ENCODE data around the gene OTOG. TPM values are rescaled to one million over a fixed set of nuclear protein-coding genes. Genes with fewer than 3 reads are reported as not detected.

The OTOG gene, protein sequence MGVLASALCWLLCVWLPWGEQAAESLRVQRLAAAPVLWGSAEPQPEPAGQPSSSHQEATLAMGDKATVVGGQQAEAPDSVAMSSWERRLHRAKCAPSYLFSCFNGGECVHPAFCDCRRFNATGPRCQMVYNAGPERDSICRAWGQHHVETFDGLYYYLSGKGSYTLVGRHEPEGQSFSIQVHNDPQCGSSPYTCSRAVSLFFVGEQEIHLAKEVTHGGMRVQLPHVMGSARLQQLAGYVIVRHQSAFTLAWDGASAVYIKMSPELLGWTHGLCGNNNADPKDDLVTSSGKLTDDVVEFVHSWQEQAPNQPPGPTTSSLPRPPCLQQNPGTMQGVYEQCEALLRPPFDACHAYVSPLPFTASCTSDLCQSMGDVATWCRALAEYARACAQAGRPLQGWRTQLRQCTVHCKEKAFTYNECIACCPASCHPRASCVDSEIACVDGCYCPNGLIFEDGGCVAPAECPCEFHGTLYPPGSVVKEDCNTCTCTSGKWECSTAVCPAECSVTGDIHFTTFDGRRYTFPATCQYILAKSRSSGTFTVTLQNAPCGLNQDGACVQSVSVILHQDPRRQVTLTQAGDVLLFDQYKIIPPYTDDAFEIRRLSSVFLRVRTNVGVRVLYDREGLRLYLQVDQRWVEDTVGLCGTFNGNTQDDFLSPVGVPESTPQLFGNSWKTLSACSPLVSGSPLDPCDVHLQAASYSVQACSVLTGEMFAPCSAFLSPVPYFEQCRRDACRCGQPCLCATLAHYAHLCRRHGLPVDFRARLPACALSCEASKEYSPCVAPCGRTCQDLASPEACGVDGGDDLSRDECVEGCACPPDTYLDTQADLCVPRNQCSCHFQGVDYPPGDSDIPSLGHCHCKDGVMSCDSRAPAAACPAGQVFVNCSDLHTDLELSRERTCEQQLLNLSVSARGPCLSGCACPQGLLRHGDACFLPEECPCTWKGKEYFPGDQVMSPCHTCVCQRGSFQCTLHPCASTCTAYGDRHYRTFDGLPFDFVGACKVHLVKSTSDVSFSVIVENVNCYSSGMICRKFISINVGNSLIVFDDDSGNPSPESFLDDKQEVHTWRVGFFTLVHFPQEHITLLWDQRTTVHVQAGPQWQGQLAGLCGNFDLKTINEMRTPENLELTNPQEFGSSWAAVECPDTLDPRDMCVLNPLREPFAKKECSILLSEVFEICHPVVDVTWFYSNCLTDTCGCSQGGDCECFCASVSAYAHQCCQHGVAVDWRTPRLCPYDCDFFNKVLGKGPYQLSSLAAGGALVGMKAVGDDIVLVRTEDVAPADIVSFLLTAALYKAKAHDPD (N-terminal part only)
- 3.3 and 5.9 TPM in 2 replicates for total RNA-seq (2014; rRNA removed; shearing (Covaris generic))

DNA sequence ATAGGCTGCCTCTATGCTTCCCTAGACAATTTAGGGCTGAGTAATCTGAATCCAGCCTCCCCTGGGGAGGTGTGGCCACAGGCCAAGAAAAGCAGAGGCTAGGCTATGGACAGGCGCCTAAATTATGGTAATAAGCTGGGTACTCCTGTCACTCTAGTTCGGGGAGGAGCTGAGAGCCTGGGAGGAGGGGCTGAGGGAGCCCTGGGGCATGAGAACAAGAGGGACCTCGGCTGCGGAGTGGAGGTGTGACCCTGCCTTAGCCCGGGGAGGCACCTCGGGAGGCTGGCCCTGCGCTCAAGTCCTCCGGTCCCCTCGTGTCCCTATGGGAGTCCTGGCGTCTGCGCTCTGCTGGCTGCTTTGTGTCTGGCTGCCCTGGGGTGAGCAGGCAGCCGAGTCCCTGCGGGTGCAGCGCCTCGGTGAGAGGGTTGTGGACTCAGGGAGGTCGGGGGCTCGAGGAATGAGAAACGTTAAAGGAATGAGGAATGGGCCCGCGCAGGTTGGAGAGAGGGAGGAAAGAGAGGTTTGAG is at the start of gene OTOG:
OTOG (plus strand) TSS at position 209 of the 527 bp plus-strand sequence; CDS start at position 323, 114 bp downstream.
- peak; percentile 93 to 96 for DNase-seq
- Histone ChIP-seq H3K4me3 (peak within 1 kb of the TSS; percentile 55), H3K4me1 (peaks cover 10% of the 10 kb centered on the region), H3K36me3 (no peaks in the 10 kb centered on the region), H3K9me3 (replicated peaks) (no peaks in the 10 kb centered on the region), H3K27me3 (no peaks in the 10 kb centered on the region), H3K27ac (no peak within 1 kb of the TSS; the same call in 1 of the 2 replicates)

DNA sequence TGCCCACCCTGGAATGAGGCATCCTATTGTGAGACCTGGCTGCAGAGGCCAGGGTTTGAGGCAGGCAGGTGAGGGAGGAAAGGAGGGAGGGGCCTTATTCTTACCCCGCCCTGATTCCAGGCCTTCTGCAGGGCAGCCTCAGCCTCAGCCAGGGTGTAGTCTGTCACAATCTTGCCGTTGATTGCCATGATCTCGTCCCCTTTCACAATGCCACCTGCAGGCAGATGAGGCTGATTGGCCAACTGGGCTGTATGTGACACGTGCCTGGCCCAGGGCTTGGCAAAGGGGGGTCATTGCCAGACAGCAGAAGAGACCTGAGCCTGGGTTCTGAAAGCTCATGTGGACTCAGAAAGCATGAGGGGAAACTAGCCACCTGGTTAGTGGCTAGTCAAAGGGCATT is 49.0 kb upstream of the OTOG start:
- no peak overlapping the region for H3K4me3 ChIP-seq
- H3K36me3 ChIP-seq: no peaks in the 10 kb centered on the region
- no peak for DNase-seq
- H3K27ac ChIP-seq: no peak overlapping the region
- H3K9me3 ChIP-seq (replicated peaks): no peaks in the 10 kb centered on the region
- H3K4me1 ChIP-seq: no peaks in the 10 kb centered on the region
- peaks cover 4% of the 10 kb centered on the region; the same call in 1 of the 2 replicates for H3K27me3 ChIP-seq

DNA sequence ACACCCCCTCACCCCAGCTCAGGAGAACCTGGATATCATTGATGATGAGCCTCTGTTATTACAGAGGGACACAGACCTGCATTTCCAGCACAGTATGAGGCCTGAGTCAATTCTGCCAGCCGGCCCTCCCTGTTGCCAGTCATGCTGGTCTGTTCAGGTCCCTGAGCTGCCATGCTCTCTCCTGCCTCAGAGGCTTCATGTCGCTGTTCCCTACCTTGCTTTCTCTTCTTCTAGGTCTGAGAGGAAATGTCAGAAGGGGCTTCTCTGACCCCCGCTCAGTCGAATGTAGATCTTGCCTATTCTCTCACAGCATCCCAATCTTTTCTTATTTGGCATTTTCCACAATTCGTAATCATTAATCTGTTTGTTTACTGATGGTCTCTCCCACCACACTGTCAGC is 48.6 kb upstream of the OTOG start:
- H3K27me3 ChIP-seq: peaks cover 4% of the 10 kb centered on the region; the same call in 1 of the 2 replicates
- H3K36me3 ChIP-seq: no peaks in the 10 kb centered on the region
- no peaks in the 10 kb centered on the region for H3K4me1 ChIP-seq
- no peaks in the 10 kb centered on the region for H3K9me3 ChIP-seq (replicated peaks)
- no peak overlapping the region for H3K27ac ChIP-seq
- no peak overlapping the region for H3K4me3 ChIP-seq
- DNase-seq: no peak

DNA sequence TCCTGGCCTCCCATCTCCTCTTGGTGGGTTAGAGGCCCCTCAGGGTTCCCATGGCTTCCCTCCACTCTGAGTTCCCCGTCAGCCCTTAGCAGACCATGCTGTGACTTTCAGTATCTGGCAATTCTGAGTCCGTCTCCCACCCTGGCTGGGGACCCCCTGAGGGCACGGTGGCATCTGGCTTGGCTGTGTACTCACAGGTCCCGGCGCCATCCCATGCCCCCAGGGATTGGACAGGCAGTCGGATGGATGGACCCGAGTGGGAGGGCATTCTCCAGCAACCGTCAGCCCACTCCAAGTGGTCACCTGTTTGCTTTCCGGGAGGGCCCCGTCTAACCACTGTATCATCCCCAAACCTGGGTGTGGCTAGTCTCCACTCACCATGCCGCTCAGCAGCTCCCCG is 46.4 kb upstream of the OTOG start:
- no peak for DNase-seq
- Histone ChIP-seq H3K27me3 (peaks cover 2% of the 10 kb centered on the region; the same call in 1 of the 2 replicates), H3K9me3 (replicated peaks) (no peaks in the 10 kb centered on the region), H3K36me3 (no peaks in the 10 kb centered on the region), H3K27ac (no peak overlapping the region), H3K4me3 (no peak overlapping the region), H3K4me1 (no peaks in the 10 kb centered on the region)

DNA sequence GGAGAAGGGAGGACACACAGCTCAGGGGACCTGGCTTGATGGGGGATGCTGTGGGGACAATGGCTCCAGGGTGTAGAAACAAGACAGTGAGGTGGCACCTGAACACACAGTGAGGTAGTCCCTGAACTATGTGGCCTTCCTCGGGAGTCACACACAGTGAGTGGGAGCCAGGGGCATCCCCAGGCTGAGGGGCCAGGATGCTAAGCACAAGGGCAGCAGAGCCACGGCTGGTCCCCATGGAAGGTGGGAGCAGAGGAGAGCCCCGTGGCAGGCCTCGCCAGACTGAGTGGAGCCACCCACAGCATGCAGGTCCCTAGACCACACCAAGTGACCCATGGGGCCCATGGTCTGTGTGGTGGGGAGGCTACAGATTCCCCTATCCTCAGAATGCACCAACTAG is 44.4 kb upstream of the OTOG start:
- DNase-seq: no peak
- Histone ChIP-seq H3K27me3 (no peaks in the 10 kb centered on the region), H3K27ac (no peak overlapping the region), H3K4me1 (no peaks in the 10 kb centered on the region), H3K36me3 (no peaks in the 10 kb centered on the region), H3K9me3 (replicated peaks) (no peaks in the 10 kb centered on the region), H3K4me3 (no peak overlapping the region)

DNA sequence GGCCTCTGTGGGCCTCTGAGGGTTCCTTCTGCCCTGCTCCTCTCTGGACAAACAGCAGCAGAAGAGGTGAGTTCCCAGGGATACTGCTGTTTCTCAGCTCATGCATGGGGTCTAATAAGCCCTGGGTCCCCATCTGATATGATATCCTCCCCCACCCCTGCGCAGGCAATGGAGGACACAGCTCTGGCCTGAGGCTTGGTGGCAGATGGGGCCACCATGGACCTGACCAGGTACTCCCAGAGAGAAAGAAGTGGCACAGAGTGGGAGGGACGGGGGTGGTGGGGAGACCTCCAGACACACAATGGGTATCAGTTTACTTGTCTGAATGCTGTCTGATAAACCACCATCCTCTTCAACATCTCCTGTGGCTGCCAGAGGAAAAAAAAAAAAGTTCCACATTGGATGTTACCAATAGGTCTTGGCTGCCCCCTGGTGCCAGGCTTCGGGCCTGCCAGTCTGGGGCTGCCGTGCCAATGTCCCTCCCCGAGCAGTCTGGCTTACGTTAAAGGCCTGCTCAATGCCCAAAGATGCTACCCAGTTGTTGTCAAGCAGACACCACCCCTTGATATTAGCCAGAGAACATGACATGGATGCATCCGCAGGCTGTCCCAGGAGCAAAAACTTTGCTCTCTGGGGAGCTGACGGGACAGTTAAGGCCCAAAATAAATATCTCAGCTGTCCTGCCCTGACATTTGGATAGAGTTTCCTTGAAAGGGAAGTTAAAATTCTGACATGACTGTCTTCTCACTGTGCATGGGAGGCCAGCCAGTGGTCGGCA is 42.5 kb upstream of the OTOG start:
- Histone ChIP-seq H3K36me3 (no peaks in the 10 kb centered on the region), H3K27ac (no peak overlapping the region), H3K4me1 (0 out of 2 replicates have a peak, but pooled peaks cover 3% of the 10 kb centered on the region), H3K9me3 (replicated peaks) (no peaks in the 10 kb centered on the region), H3K27me3 (no peaks in the 10 kb centered on the region), H3K4me3 (no peak overlapping the region)
- DNase-seq: peak; percentile 77 to 86

DNA sequence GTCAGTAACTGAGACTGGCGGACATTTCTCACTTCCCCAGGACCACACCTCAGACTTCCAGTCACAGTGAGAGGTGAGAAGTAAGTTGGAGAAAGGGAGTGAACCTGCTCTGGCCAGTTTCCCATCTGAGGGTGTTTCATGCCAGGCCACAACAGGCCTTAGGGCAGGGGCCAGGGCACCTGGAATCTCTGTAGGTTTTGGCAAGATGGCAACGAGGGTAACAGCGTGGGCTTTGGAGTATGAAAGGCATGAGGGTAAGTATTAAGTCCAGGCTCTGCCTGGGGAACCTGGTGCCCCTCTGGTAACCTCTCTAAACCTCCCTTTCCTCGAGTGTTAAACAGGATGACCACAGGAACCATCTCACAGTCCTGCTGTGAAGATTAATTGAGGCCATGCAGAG is 41.9 kb upstream of the OTOG start:
- Histone ChIP-seq H3K27ac (no peak overlapping the region), H3K9me3 (replicated peaks) (no peaks in the 10 kb centered on the region), H3K36me3 (no peaks in the 10 kb centered on the region), H3K4me1 (0 out of 2 replicates have a peak, but pooled peaks cover 3% of the 10 kb centered on the region), H3K4me3 (no peak overlapping the region), H3K27me3 (no peaks in the 10 kb centered on the region)
- no peak for DNase-seq

DNA sequence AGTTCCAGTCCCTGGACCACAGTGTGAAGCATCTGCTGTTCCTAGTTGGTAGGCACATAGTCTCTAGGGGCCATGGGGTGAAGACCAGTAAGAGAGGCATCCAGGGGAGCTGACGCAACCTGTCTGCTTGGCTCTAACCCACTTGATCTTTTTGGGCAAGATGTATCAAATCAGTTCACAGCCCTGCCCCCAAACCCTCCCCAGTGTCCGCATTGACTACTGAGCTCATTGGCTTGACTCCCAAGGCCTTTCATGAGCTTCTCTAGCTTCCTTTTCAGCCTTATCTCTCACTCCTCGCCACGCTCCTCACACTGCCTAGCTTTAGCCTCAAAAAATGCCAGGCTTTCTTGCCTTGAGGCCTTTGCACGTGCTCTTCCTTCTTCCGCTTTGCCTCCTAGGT is 40.7 kb upstream of the OTOG start:
- Histone ChIP-seq H3K4me3 (no peak overlapping the region), H3K4me1 (peaks cover 9% of the 10 kb centered on the region), H3K9me3 (replicated peaks) (no peaks in the 10 kb centered on the region), H3K27me3 (no peaks in the 10 kb centered on the region), H3K27ac (no peak overlapping the region), H3K36me3 (no peaks in the 10 kb centered on the region)
- no peak for DNase-seq

DNA sequence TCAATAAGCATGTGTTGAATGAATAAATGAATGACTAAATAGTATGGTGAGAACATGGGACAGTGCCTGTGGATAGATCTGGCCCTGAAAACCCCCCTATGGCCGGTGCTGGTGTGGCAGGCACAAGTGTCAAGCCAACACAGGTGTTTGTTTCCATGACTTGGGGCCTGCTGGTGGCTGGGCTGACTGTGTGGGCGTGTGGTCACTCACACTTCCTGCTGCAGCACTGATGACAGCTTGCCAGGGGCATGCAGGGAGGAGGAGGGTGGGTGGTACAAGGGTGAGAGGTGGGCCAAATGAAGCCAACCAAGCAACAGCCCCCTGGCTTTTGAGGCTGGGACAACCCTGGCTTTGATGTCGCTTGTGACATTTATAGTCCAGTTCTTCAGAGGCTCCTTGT is 40.1 kb upstream of the OTOG start:
- Histone ChIP-seq H3K36me3 (no peaks in the 10 kb centered on the region), H3K27ac (no peak overlapping the region), H3K4me3 (no peak overlapping the region), H3K4me1 (peaks cover 15% of the 10 kb centered on the region), H3K9me3 (replicated peaks) (no peaks in the 10 kb centered on the region), H3K27me3 (no peaks in the 10 kb centered on the region)
- DNase-seq: no peak

DNA sequence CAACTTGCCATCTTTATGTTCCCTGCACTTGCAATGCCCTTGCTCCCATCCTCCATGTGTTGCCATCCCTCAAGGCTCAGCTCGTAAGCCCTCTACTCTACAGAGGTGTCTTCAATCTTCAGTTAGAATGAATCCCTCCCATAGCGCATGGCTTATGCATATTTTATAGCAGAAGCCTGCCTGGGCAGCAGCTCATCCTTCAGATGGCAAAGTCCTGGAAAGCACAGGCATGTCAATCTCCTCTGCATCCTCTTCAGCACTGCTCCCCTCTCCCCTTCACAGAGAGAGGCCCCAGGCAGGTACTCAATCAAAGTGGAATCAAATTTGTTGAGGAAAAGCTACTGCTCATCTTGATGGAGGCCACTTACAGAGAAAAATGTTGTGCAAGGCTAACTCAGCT is 39.3 kb upstream of the OTOG start:
- H3K4me3 ChIP-seq: no peak overlapping the region
- DNase-seq: no peak
- H3K9me3 ChIP-seq (replicated peaks): no peaks in the 10 kb centered on the region
- peaks cover 16% of the 10 kb centered on the region for H3K4me1 ChIP-seq
- H3K27ac ChIP-seq: no peak overlapping the region
- H3K27me3 ChIP-seq: no peaks in the 10 kb centered on the region
- H3K36me3 ChIP-seq: no peaks in the 10 kb centered on the region

DNA sequence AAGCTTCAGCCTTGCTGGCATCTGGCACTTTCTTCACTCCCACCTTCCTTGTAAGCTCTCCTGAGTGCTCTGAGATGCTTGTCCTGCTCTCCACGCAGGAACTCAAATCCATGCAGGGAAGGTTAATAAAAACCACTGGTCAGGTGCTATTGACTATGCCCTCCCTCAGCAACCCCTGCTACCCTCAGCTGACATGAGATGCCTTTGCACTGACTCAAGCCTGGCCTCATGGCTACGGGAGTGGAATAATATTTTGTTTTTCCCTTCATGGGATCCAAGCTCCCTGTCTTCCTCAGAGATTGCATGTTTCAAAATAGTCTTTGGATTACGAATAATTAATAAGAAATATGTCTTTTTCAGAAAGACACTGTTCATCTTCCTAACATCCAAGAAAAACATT is 38.8 kb upstream of the OTOG start:
- no peak for DNase-seq
- no peaks in the 10 kb centered on the region for H3K9me3 ChIP-seq (replicated peaks)
- no peaks in the 10 kb centered on the region for H3K27me3 ChIP-seq
- peaks cover 16% of the 10 kb centered on the region for H3K4me1 ChIP-seq
- no peaks in the 10 kb centered on the region for H3K36me3 ChIP-seq
- H3K27ac ChIP-seq: no peak overlapping the region
- H3K4me3 ChIP-seq: no peak overlapping the region

DNA sequence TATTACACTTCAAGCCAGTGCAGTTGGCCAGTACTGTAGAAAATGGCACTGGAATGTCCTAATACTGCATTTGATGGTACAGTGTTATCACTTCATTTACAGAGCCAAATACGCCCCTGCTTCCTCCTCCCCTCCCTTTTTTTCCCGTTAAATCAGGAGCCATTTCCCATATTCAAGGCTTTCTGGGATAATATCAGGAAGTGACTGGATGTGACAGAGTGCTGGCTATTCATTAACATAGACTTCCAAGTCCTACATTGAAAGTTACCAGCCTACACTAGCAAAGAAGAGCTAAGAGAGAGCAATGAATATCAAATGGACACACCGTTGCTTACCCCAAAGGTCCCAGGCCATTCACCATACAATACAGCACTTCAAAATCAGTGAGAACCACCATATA is 38.3 kb upstream of the OTOG start:
- no peaks in the 10 kb centered on the region for H3K9me3 ChIP-seq (replicated peaks)
- no peak overlapping the region for H3K27ac ChIP-seq
- no peaks in the 10 kb centered on the region for H3K36me3 ChIP-seq
- H3K4me3 ChIP-seq: no peak overlapping the region
- H3K4me1 ChIP-seq: peaks cover 16% of the 10 kb centered on the region
- DNase-seq: no peak
- no peaks in the 10 kb centered on the region for H3K27me3 ChIP-seq

DNA sequence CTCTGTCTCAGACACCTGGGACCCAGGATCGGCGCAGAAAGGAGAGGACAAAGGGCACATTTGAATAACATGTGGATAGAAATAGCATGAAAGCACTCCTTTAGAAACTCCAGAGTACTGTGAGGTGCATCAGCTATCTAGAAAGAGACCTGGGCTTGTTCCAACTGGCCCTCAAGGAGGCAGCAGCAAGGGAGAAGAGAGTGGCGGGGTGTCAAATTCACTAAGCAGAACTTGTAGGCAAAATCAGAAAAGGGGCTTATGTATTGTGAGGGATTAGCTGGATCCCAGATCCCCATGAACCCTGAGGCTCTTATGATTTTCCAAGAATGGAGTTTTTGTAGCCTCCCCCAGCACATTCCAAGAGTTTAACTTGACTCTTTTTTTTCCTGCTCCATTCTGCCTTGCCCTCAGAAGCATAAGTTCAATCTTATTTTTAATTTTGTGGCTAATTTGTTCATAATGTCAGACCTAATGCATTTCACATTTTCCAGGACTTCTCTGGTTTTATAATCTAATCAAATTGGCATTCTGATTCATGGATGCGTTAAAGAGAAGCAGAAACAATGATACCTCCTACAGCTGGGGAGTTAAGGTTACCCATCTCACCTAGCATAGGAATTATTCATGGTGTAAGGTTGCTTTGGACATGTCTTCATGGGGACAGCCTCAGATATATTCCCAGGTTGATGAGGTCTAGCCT is 36.4 kb upstream of the OTOG start:
- H3K27ac ChIP-seq: no peak overlapping the region
- H3K4me3 ChIP-seq: no peak overlapping the region
- no peaks in the 10 kb centered on the region for H3K9me3 ChIP-seq (replicated peaks)
- H3K4me1 ChIP-seq: peaks cover 19% of the 10 kb centered on the region
- no peaks in the 10 kb centered on the region for H3K36me3 ChIP-seq
- DNase-seq: peak in 1 of 2 experiments; percentile 50
- H3K27me3 ChIP-seq: no peaks in the 10 kb centered on the region
